AG04450 (cell line): ENCODE data around the gene BUB3. TPM values are rescaled to one million over a fixed set of nuclear protein-coding genes. Genes with fewer than 3 reads are reported as not detected.
"Not testable (repeated sequence)": the region's sequence is repeated elsewhere in the genome, so short reads cannot be mapped to it uniquely, and the experiment has no call there.

ENCODE experiments used
- CTCF ChIA-PET: fragments of 300-600, 350-600 bp; formaldehyde crosslinking; extraction: SDS; loops from one replicate; lab custom pipeline; 2022; ENCODE audit warnings: antibody characterized with exemption, inconsistent platforms; lab: Charles Lee
- POLR2A ChIA-PET: fragments of 350-600 bp; formaldehyde crosslinking; extraction: SDS; loops from one replicate; lab custom pipeline; 2021; ENCODE audit warnings: antibody characterized with exemption, inconsistent platforms; lab: Yijun Ruan, JAX
- DNase-seq: peaks from one replicate; pipeline ENCODE4 v3.0.0-alpha.2; 2011; ENCODE audit warnings: low read depth, low spot score
- H3K27ac ChIP-seq: one replicate; pipeline ENCODE4 v1.5.1; 2012; ENCODE audit warnings: low read depth, low read length, control low read depth
- H3K27me3 ChIP-seq: one replicate; pipeline ENCODE4 v1.6.0; 2012; ENCODE audit warnings: low read length; ENCODE audit not compliant: control insufficient read depth, insufficient read depth
- H3K4me3 ChIP-seq: 2 replicates; pipeline ENCODE4 v1.5.1; 2011; ENCODE audit warnings: mild to moderate bottlenecking, low read depth, low read length, control low read depth
- H3K9me3 ChIP-seq: 2 replicates; pipeline ENCODE4 v1.5.1; 2012; ENCODE audit warnings: low read length; ENCODE audit not compliant: control insufficient read depth, insufficient read depth
- polyA plus RNA-seq: library from polyadenylated mRNA; depleted of rRNA; stranded (reverse); fragments of >200 nt; gene quantifications from 2 replicates; pipeline ENCODE4 v1.2.3, GENCODE V29; 2011
- TF ChIP-seq, protein P1 (sequence below): IDR thresholded peaks from 2 replicates; pipeline ENCODE4 v1.5.1; 2011; ENCODE audit warnings: low read depth, low read length, control low read depth, inconsistent platforms

BUB3 gene
- polyA plus RNA-seq, 1 experiment, result 135 TPM

DNA sequence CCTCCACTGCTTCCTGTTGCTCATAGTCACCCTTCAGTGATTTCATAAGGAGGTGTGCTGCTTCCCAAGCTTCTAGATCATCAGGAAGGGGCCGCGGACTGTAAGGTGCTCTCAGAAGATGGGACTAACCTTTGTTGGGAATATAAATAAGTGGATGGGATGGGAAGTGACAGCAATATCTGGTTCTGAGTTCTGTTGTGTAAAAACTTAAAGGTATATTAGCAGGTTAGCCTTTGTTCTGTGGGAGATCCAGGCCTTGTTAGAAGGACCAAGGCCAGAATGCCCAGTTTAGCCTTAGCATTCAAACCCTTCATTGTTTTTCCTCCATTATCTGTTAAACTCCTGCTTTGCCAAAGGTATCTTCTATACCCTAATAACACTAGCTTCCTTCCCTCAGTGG lies 12.4 kb downstream of the BUB3 start:
- CTCF ChIA-PET, result interaction anchor here (2.1 kb wide), 1 partner anchor 10 kb away, joined by 5 read pairs; no protein-coding TSS in a partner anchor
- no peak overlapping the region for H3K27ac ChIP-seq
- no peak overlapping the region for H3K4me3 ChIP-seq
- H3K9me3 ChIP-seq, result no peaks in the 10 kb centered on the region
- TF ChIP-seq, protein P1, sequence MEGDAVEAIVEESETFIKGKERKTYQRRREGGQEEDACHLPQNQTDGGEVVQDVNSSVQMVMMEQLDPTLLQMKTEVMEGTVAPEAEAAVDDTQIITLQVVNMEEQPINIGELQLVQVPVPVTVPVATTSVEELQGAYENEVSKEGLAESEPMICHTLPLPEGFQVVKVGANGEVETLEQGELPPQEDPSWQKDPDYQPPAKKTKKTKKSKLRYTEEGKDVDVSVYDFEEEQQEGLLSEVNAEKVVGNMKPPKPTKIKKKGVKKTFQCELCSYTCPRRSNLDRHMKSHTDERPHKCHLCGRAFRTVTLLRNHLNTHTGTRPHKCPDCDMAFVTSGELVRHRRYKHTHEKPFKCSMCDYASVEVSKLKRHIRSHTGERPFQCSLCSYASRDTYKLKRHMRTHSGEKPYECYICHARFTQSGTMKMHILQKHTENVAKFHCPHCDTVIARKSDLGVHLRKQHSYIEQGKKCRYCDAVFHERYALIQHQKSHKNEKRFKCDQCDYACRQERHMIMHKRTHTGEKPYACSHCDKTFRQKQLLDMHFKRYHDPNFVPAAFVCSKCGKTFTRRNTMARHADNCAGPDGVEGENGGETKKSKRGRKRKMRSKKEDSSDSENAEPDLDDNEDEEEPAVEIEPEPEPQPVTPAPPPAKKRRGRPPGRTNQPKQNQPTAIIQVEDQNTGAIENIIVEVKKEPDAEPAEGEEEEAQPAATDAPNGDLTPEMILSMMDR, result no peak
- POLR2A ChIA-PET, result no interaction called here
- H3K27me3 ChIP-seq, result no peaks in the 10 kb centered on the region
- DNase-seq, result no peak

DNA sequence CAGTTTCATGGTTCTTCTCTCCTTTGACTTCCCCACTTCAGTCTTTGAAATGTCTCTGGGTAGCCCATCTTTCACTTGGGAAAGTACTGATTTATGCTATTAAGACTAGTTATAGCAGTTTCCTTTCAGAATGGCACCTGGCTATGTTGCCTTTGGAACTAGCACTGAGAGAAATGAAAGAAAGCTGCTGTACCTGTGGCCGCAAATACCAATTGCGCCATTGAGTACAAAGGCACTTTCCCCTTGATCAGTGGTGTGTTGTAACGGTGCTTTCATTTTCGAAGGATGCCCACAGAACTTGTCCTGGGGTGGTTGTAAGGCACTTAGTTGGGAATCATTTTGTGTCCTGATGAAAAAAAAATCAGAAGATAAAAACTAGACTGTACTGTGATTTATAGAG lies 16.8 kb downstream of the BUB3 start:
- H3K9me3 ChIP-seq, result no peaks in the 10 kb centered on the region
- H3K27me3 ChIP-seq, result no peaks in the 10 kb centered on the region
- no peak overlapping the region for H3K4me3 ChIP-seq
- ChIA-PET CTCF (no interaction called here), POLR2A (no interaction called here)
- H3K27ac ChIP-seq, result no peak overlapping the region
- TF ChIP-seq, protein P1, result no peak
- DNase-seq, result no peak

DNA sequence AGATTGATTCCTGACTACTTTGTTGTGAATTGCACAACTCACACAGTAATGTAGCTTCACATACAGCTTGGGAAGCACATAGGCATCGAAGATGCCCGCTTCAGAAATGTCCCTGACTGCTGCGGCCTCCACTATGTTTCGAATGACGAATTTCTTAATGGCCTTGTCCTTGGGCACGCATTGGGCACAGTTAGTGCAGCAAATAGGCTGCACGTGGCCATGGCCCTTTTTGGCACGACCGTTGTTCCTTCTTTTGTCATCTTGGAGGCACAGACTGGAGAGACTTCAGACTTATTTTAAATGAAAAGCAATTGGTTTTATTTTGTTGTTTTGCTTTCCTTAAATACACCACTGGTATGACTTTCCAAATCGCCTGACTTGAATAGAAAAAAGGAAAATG lies 17.4 kb downstream of the BUB3 start:
- CTCF ChIA-PET, result interaction anchor here (0.9 kb wide), 1 partner anchor 38 kb away, joined by 3 read pairs; no protein-coding TSS in a partner anchor
- H3K27ac ChIP-seq, H3K27me3 ChIP-seq, DNase-seq, H3K4me3 ChIP-seq, POLR2A ChIA-PET, H3K9me3 ChIP-seq: not testable (repeated sequence)

DNA sequence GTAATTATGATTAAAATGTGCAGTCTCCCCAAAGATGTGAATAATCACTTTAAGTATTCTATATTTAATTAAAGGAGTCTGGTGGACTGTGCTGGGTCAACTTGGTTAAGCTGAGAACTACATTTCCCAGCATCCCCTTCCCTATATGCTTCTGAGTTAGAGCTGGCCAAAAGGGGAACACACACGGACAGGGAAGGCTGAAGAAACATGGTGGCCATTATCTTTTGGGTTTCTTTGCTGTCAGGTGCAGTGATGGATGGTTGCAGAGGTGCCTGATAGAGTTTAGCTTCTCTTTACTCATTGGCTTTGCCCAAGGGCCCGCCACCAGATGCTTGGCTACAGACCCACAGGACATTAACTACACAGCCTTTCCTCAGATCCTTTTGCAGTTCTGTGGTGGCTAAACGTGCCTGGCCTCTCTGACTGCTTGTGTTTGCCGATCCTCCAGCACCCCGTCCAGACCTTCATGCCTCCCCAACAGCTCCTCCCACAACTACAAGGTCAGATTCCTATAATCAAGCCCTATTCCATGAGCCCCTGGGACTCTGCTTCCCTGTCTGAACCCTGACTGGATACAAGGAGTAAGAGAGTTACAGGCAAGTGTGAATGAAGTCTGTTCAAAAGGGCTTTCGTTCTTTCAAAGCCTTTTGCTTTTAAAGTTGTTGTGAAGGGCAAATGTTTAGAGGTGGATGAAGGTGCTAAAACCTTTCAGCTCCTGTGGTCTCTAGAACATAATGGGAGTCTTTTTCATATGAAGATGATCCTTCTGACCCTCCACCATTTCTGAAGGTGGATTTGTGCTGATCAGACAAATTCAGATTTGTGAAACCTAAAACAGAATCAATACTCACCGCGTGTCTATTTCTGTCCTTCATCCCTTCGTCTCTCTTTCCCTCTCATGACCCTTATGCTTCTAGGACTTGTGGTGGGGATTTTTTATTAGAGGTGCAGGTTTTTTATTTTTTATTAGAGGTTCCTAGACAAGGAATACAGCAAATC lies 21.5 kb downstream of the BUB3 start:
- ChIA-PET POLR2A (no interaction called here), CTCF (interaction anchor here (0.6 kb wide), 1 partner anchor 133 kb away, joined by 4 read pairs; no protein-coding TSS in a partner anchor)
- Histone ChIP-seq H3K9me3 (no peaks in the 10 kb centered on the region), H3K4me3 (no peak overlapping the region), H3K27me3 (no peaks in the 10 kb centered on the region), H3K27ac (no peak overlapping the region)
- TF ChIP-seq, protein P1, result no peak
- no peak for DNase-seq

DNA sequence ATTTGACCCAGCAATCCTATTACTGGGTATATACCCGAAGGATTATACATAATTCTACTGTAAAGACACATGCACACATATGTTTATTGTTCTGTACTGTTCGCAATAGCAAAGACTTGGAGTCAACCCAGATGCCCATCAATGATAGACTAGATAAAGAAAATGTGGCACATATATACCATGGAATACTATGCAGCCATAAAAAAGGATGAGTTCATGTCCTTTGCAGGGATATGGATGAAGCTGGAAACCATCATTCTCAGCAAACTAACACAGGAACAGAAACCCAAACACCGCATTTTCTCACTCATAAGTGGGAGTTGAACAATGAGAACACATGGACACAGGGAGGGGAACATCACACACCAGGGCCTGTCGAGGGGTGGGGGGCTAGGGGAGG lies 24.2 kb downstream of the BUB3 start:
- H3K27ac ChIP-seq, H3K4me3 ChIP-seq, H3K9me3 ChIP-seq, POLR2A ChIA-PET, H3K27me3 ChIP-seq, DNase-seq, CTCF ChIA-PET: not testable (repeated sequence)
